Parathyroid adenoma (tissue), 2 donors: ENCODE measurements around the gene SLC5A2.

Source experiments
- H2AFZ ChIP-seq: fragments of 300-600 bp; sonication (generic); one replicate; pipeline ENCODE4 v1.7.0; 2017; ENCODE audit warnings: antibody characterized with exemption, mild to moderate bottlenecking
- H3K27ac ChIP-seq: fragments of 300-600 bp; sonication (generic); one replicate; pipeline ENCODE4 v1.7.0; 2017
- H3K27me3 ChIP-seq: fragments of 300-600 bp; sonication (generic); one replicate; pipeline ENCODE4 v1.7.0; 2017; ENCODE audit warnings: low read length; ENCODE audit not compliant: control insufficient read depth, insufficient read depth
- H3K36me3 ChIP-seq: fragments of 300-600 bp; sonication (generic); one replicate; pipeline ENCODE4 v1.7.0; 2017; ENCODE audit warnings: low read length; ENCODE audit not compliant: control insufficient read depth, insufficient read depth
- H3K4me1 ChIP-seq: fragments of 300-600 bp; sonication (generic); one replicate; pipeline ENCODE4 v1.7.0; 2017; ENCODE audit warnings: control low read depth
- H3K4me2 ChIP-seq: fragments of 300-600 bp; sonication (generic); one replicate; pipeline ENCODE4 v1.7.0; 2017; ENCODE audit warnings: low read length
- H3K4me3 ChIP-seq: fragments of 300-600 bp; sonication (generic); one replicate; pipeline ENCODE4 v1.7.0; 2017; ENCODE audit warnings: low read depth, low read length
- H3K79me2 ChIP-seq: fragments of 300-600 bp; sonication (generic); one replicate; pipeline ENCODE4 v1.7.0; 2017; ENCODE audit warnings: control low read depth
- H3K9ac ChIP-seq: fragments of 300-600 bp; sonication (generic); one replicate; pipeline ENCODE4 v1.7.0; 2017; ENCODE audit warnings: mild to moderate bottlenecking
- H3K9me3 ChIP-seq: fragments of 300-600 bp; sonication (generic); one replicate; pipeline ENCODE4 v1.7.0; 2017; ENCODE audit warnings: low read length; ENCODE audit not compliant: control insufficient read depth
- TF ChIP-seq, protein P1 (sequence below): fragments of 300-600 bp; sonication (generic); IDR thresholded peaks from one replicate; pipeline ENCODE4 v1.7.0; 2017; ENCODE audit warnings: antibody characterized with exemption, mild to moderate bottlenecking
- donor health status: primary hyperparathyroidism.

The SLC5A2 gene

DNA sequence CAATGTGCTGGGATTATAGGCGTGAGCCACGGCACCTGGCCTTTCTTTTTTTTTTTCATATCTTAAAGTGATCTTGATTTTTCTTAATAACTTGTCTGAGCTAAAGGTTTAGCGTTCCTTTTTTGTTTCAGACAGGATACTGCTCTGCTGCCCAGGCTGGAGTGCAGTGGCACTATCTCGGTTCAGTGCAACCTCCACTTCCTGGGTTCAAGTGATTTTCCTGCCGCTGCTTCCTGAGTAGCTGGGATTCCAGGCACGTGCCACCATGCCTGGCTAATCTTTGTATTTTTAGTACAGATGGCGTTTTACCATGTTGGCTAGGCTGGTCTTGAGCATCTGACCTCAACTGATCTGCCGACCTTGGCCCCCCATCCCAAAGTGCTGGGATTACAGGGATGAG, 21.2 kb downstream of the SLC5A2 start:
- no peak overlapping the region for H3K27ac ChIP-seq
- TF ChIP-seq, protein P1, sequence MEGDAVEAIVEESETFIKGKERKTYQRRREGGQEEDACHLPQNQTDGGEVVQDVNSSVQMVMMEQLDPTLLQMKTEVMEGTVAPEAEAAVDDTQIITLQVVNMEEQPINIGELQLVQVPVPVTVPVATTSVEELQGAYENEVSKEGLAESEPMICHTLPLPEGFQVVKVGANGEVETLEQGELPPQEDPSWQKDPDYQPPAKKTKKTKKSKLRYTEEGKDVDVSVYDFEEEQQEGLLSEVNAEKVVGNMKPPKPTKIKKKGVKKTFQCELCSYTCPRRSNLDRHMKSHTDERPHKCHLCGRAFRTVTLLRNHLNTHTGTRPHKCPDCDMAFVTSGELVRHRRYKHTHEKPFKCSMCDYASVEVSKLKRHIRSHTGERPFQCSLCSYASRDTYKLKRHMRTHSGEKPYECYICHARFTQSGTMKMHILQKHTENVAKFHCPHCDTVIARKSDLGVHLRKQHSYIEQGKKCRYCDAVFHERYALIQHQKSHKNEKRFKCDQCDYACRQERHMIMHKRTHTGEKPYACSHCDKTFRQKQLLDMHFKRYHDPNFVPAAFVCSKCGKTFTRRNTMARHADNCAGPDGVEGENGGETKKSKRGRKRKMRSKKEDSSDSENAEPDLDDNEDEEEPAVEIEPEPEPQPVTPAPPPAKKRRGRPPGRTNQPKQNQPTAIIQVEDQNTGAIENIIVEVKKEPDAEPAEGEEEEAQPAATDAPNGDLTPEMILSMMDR: no peak
- no peak overlapping the region for H2AFZ ChIP-seq
- no peak overlapping the region for H3K9ac ChIP-seq
- H3K9me3 ChIP-seq: no peaks in the 10 kb centered on the region
- H3K4me1 ChIP-seq: peaks cover 3% of the 10 kb centered on the region
- H3K79me2 ChIP-seq: peaks cover 19% of the 10 kb centered on the region
- H3K4me2 ChIP-seq: no peak overlapping the region
- no peaks in the 10 kb centered on the region for H3K36me3 ChIP-seq
- H3K4me3 ChIP-seq: no peak overlapping the region
- H3K27me3 ChIP-seq: no peaks in the 10 kb centered on the region

DNA sequence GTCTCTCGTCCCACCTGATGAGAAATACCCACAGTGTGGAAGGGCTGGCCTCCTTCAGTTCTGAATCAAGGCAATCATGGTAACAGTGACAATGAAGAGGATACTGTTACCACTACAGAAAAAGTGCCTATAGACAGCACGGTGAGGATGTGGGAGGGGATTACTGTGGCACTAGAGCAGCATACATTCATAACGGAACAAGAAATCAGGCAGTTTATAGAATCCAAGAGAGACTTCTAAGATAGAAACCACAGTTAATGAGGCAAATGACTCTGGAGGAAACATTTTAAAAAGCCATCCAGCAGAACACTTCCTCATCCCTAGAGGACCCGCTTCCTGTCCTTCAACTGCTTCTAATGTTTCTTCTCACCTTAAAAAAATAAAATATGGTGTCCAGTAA, 22.6 kb downstream of the SLC5A2 start:
- H3K4me1 ChIP-seq: peaks cover 7% of the 10 kb centered on the region
- no peak overlapping the region for H3K9ac ChIP-seq
- no peaks in the 10 kb centered on the region for H3K36me3 ChIP-seq
- H3K4me3 ChIP-seq: no peak overlapping the region
- no peak overlapping the region for H3K4me2 ChIP-seq
- H3K9me3 ChIP-seq: no peaks in the 10 kb centered on the region
- H3K79me2 ChIP-seq: peaks cover 11% of the 10 kb centered on the region
- TF ChIP-seq, protein P1: no peak
- no peak overlapping the region for H2AFZ ChIP-seq
- H3K27ac ChIP-seq: no peak overlapping the region
- H3K27me3 ChIP-seq: no peaks in the 10 kb centered on the region

DNA sequence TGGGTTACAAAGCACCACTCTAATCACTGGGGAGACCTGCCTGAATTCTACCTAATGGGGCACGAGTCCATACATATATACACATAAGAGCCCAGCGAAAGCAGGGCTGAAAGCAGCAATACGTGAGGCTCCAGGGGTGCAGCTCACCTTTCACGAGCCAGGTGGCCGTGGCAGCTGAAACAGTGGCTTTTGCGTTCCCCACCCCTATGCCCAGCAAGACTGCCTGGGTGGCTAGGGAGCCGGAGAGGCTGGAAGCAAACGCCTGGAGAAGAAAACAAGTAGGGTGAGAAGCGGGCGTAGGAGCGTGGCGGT, 24.6 kb downstream of the SLC5A2 start:
- Histone ChIP-seq H3K9me3 (no peaks in the 10 kb centered on the region), H3K4me3 (peak overlapping the region; percentile 81), H3K9ac (peak overlapping the region; percentile 79), H3K4me1 (peaks cover 7% of the 10 kb centered on the region), H3K4me2 (peak overlapping the region; percentile 89), H3K36me3 (no peaks in the 10 kb centered on the region), H3K27ac (peak overlapping the region; percentile 84), H3K79me2 (peaks cover 6% of the 10 kb centered on the region), H3K27me3 (no peaks in the 10 kb centered on the region), H2AFZ (peak overlapping the region; percentile 79)
- TF ChIP-seq, protein P1: no peak

DNA sequence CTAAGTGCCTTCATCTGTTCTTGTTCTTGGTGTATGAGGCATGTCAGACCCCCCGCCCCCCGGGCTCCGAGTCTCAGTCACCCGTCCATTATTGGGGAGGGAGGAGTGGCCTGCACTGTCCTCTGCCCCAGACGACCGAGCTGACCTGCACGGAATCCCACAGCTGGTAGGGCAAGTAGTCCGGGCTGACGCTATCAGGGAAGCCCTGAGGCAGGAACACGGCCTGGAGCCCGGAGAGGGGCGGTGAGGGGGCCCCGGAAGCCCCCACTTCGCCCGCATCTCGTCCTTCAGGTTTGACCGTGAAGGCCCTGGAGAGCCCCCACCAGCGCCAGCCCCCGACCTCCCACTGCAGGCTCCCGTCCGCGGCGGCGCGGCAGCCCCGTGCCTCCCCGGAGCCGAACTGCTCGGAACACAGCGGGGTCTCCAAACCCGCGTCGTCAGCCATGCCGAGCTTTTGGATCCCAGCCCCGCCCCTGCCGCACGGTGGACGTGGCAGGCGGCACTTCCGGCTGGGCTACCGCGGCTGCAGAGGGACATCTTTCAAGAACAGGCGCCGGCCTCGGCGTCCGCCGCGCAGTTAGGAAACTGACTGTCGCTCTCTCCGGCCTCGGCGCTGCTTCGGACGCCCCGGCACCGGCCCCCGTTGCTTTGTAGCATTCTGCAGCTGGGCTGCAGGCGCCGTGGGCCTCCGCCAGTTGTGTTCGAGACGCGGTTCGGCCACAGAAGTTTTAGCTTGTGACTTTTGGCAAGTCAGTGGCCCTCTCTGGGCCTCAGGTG, 25.2 kb downstream of the SLC5A2 start, which contains the start of gene RUSF1:
TSS of gene RUSF1 (minus strand) at position 463 of the 777 bp plus-strand sequence. CDS start at position 445, 18 bp downstream.
- Histone ChIP-seq H3K4me3 (peak within 1 kb of the TSS; percentile 81), H2AFZ (peak within 1 kb of the TSS; percentile 79), H3K27me3 (no peaks in the 10 kb centered on the region), H3K4me1 (peaks cover 7% of the 10 kb centered on the region), H3K79me2 (peaks cover 6% of the 10 kb centered on the region), H3K27ac (peak within 1 kb of the TSS; percentile 84), H3K9ac (peak within 1 kb of the TSS; percentile 79), H3K4me2 (peak within 1 kb of the TSS; percentile 89), H3K36me3 (no peaks in the 10 kb centered on the region), H3K9me3 (no peaks in the 10 kb centered on the region)
- TF ChIP-seq, protein P1: no peak
